Cardiac fibroblast (primary cell): ENCODE measurements around the gene SDHAF2.
A peak's percentile ranks its signal among the peaks of the same experiment; 100 is the strongest.

Experiments used
- DNase-seq, 2 donors: peaks; one replicate each; pipeline versions ENCODE4 v3.0.0 to v3.0.0-alpha.2; 2010; ENCODE audit warnings: low read depth in 2 of 2
- H3K4me3 ChIP-seq, 2 donors: replicated peaks in 1 of 2; 1 replicate in 1 of 2; 2 replicates in 1 of 2; pipeline ENCODE4 v1.5.1; 2011; ENCODE audit warnings: low read depth in 2 of 2, low read length in 2 of 2, mild to moderate bottlenecking in 2 of 2, moderate library complexity in 1 of 2
- CTCF ChIP-seq: IDR thresholded peaks from one replicate; pipeline ENCODE4 v1.5.1; 2011; ENCODE audit warnings: low read depth, mild to moderate bottlenecking, low read length, inconsistent platforms

SDHAF2 gene

GRCh38 chr11:61445516-61445915 is 15.6 kb downstream of the SDHAF2 start:
- no peak for DNase-seq
- H3K4me3 ChIP-seq, result no peak overlapping the region
- no peak for TF ChIP-seq CTCF

- TF ChIP-seq CTCF, result peak; percentile 94
- peak; percentile 96 to 98 for DNase-seq
- no peak overlapping the region for H3K4me3 ChIP-seq
Observed at GRCh38 chr11:61446211-61446651, 16.3 kb downstream of the SDHAF2 start.

GRCh38 chr11:61447601-61448551 is 18.0 kb downstream of the SDHAF2 start:
- no peak for TF ChIP-seq CTCF
- DNase-seq, result peak in 1 of 2 donors; percentile 75
- H3K4me3 ChIP-seq, result no peak overlapping the region

- peak in 1 of 2 donors; percentile 22 for DNase-seq
- TF ChIP-seq CTCF, result no peak
- H3K4me3 ChIP-seq, result no peak overlapping the region
Observed at GRCh38 chr11:61448552-61448927, 18.6 kb downstream of the SDHAF2 start.

GRCh38 chr11:61452825-61453224 is 22.9 kb downstream of the SDHAF2 start:
- no peak overlapping the region for H3K4me3 ChIP-seq
- no peak for DNase-seq
- no peak for TF ChIP-seq CTCF

GRCh38 chr11:61453695-61454094 is 23.8 kb downstream of the SDHAF2 start:
- no peak for DNase-seq
- H3K4me3 ChIP-seq, result no peak overlapping the region
- no peak for TF ChIP-seq CTCF
